Coronary artery (tissue), 2 donors: Measurements from ENCODE around the gene CUX1.

Source experiments
- DNase-seq: peaks from one replicate; pipeline ENCODE4 v3.0.0-alpha.2; 2017; ENCODE audit warnings: low spot score
- H3K27ac ChIP-seq, 2 donors: fragments of 200-600 bp; sonication (generic); one replicate each; pipeline ENCODE4 v1.5.1; 2016 to 2019
- H3K4me3 ChIP-seq: fragments of 200-600 bp; sonication (generic); 2 replicates; pipeline ENCODE4 v1.5.1; 2016; ENCODE audit warnings: mild to moderate bottlenecking, moderate library complexity
- CTCF ChIP-seq: fragments of 200-600 bp; sonication (generic); IDR thresholded peaks from one replicate; pipeline ENCODE4 v1.5.1; 2019; ENCODE audit warnings: antibody characterized with exemption

The CUX1 gene

GRCh38 chr7:101803203-101804087 lies 14.0 kb upstream of the CUX1 start:
- Histone ChIP-seq H3K27ac (no peak overlapping the region), H3K4me3 (no peak overlapping the region)
- TF ChIP-seq CTCF, result no peak
- no peak for DNase-seq

- H3K4me3 ChIP-seq, result no peak overlapping the region
- H3K27ac ChIP-seq, result no peak overlapping the region
- TF ChIP-seq CTCF, result no peak
- no peak for DNase-seq
Measured at GRCh38 chr7:101804088-101804963, 13.1 kb upstream of the CUX1 start.

- H3K27ac ChIP-seq, result no peak overlapping the region
- no peak for DNase-seq
- no peak for TF ChIP-seq CTCF
Measured at GRCh38 chr7:101804967-101805366, 12.5 kb upstream of the CUX1 start.

GRCh38 chr7:101812595-101812994 lies 4.8 kb upstream of the CUX1 start:
- no peak overlapping the region for H3K27ac ChIP-seq
- no peak overlapping the region for H3K4me3 ChIP-seq
- no peak for TF ChIP-seq CTCF
- DNase-seq, result no peak

More at GRCh38 chr7:101804967-101805366, 12.5 kb upstream of the CUX1 start:
- H3K4me3 ChIP-seq, result no peak overlapping the region

GRCh38 chr7:101813402-101814019 lies 3.9 kb upstream of the CUX1 start:
- no peak for DNase-seq
- H3K4me3 ChIP-seq, result peak overlapping the region; percentile 94
- H3K27ac ChIP-seq, result peak overlapping the region; percentile 68 to 92

More at GRCh38 chr7:101813402-101814019, 3.9 kb upstream of the CUX1 start:
- TF ChIP-seq CTCF, result no peak
